22Rv1 (cell line): ENCODE results near the gene ZNF625.

Experiments
- H3K27ac ChIP-seq: fragments of 450-650 bp; 2 replicates; pipeline ENCODE4 v1.5.1; 2017
- CTCF ChIP-seq: fragments of 450-650 bp; IDR thresholded peaks from 2 replicates; pipeline ENCODE4 v1.5.1; 2017; ENCODE audit warnings: mild to moderate bottlenecking
- ZFX ChIP-seq: fragments of 450-650 bp; IDR thresholded peaks from 2 replicates; pipeline ENCODE4 v1.6.1; 2017; ENCODE audit warnings: antibody characterized with exemption, borderline replicate concordance

ZNF625 gene

GRCh38 chr19:12180377-12180776, 23.8 kb upstream of the ZNF625 start:
- no peak overlapping the region for H3K27ac ChIP-seq
- TF ChIP-seq CTCF (no peak), ZFX (no peak)

GRCh38 chr19:12166626-12167025, 10.1 kb upstream of the ZNF625 start:
- no peak overlapping the region for H3K27ac ChIP-seq
- TF ChIP-seq CTCF: no peak
- TF ChIP-seq ZFX: no peak

- no peak for TF ChIP-seq CTCF
- TF ChIP-seq ZFX: no peak
- H3K27ac ChIP-seq: peak overlapping the region; percentile 91
Measured at GRCh38 chr19:12163826-12164225, 7.3 kb upstream of the ZNF625 start.

GRCh38 chr19:12162882-12163806, 6.6 kb upstream of the ZNF625 start, which contains the start of gene ZNF136:
Gene ZNF136, plus strand, starts transcription at chr19:12163096. Its CDS starts 108 bp downstream, at chr19:12163204.
- TF ChIP-seq CTCF (no peak), ZFX (no peak)
- peak within 1 kb of the TSS; percentile 91 for H3K27ac ChIP-seq

- no peak for TF ChIP-seq ZFX
- TF ChIP-seq CTCF: no peak
- H3K27ac ChIP-seq: peak overlapping the region; percentile 91
Measured at GRCh38 chr19:12162513-12162881, 6.0 kb upstream of the ZNF625 start.

- TF ChIP-seq ZFX (no peak), CTCF (no peak)
- H3K27ac ChIP-seq: no peak overlapping the region
Measured at GRCh38 chr19:12159773-12160414, 3.4 kb upstream of the ZNF625 start.

GRCh38 chr19:12155324-12155860, 1.1 kb downstream of the ZNF625 start:
- TF ChIP-seq CTCF (no peak), ZFX (no peak)
- no peak overlapping the region for H3K27ac ChIP-seq
